Pons (tissue), 1 donor: ENCODE measurements around the gene PC.
"Not testable (repeated sequence)": the region's sequence is repeated elsewhere in the genome, so short reads cannot be mapped to it uniquely, and the experiment has no call there.

Experiments
- DNase-seq: peaks from one replicate; pipeline ENCODE4 v3.0.0-alpha.2; 2016; ENCODE audit warnings: low spot score

The PC gene

GRCh38 chr11:66842896-66843775 is 115.0 kb downstream of the PC start, which contains the start of gene RCE1:
TSS of gene RCE1 (plus strand) at chr11:66843441. CDS start at chr11:66843456, 15 bp downstream.
- peak; percentile 81 for DNase-seq

GRCh38 chr11:66842501-66842895 is 115.7 kb downstream of the PC start:
- DNase-seq, result no peak

- DNase-seq, result no peak
Measured at GRCh38 chr11:66841861-66842260, 116.3 kb downstream of the PC start.

GRCh38 chr11:66840317-66841091 is 117.7 kb downstream of the PC start:
- no peak for DNase-seq

- no peak for DNase-seq
Measured at GRCh38 chr11:66835768-66836405, 122.3 kb downstream of the PC start.

GRCh38 chr11:66834943-66835342 is 123.2 kb downstream of the PC start:
- no peak for DNase-seq

GRCh38 chr11:66834539-66834845 is 123.7 kb downstream of the PC start:
- DNase-seq, result no peak

- not testable (repeated sequence) for DNase-seq
Measured at GRCh38 chr11:66824573-66824972, 133.6 kb downstream of the PC start.

GRCh38 chr11:66823700-66824099 is 134.5 kb downstream of the PC start:
- DNase-seq, result no peak

GRCh38 chr11:66820901-66821300 is 137.3 kb downstream of the PC start:
- no peak for DNase-seq

- no peak for DNase-seq
Measured at GRCh38 chr11:66820381-66820780, 137.8 kb downstream of the PC start.

- DNase-seq, result no peak
Measured at GRCh38 chr11:66818231-66818955, 139.8 kb downstream of the PC start.

- no peak for DNase-seq
Measured at GRCh38 chr11:66815646-66816045, 142.5 kb downstream of the PC start.

- no peak for DNase-seq
Measured at GRCh38 chr11:66814678-66815077, 143.5 kb downstream of the PC start.

- no peak for DNase-seq
Measured at GRCh38 chr11:66810576-66811185, 147.5 kb downstream of the PC start.

- DNase-seq, result no peak
Measured at GRCh38 chr11:66809592-66809991, 148.6 kb downstream of the PC start.

GRCh38 chr11:66800720-66801428 is 157.3 kb downstream of the PC start:
- DNase-seq, result no peak

- DNase-seq, result not testable (repeated sequence)
Measured at GRCh38 chr11:66799815-66800214, 158.4 kb downstream of the PC start.
